K562 (cell line): ENCODE results near the gene SYTL5.

Experiments used
- ATF2 ChIP-seq: sonication (generic); formaldehyde crosslinking; IDR thresholded peaks from 2 replicates; pipeline ENCODE4 v1.8.1; 2022; ENCODE audit warnings: missing genetic modification reagents
- ATF6 ChIP-seq: sonication (generic); formaldehyde crosslinking; IDR thresholded peaks from 2 replicates; pipeline ENCODE4 v1.4.0; 2020; ENCODE audit warnings: mild to moderate bottlenecking, missing genetic modification reagents
- LARP7 ChIP-seq: fragments of 450-650 bp; IDR thresholded peaks from 2 replicates; pipeline ENCODE4 v1.6.1; 2016
- ZBTB7A ChIP-seq: IDR thresholded peaks from 2 replicates; pipeline ENCODE4 v1.6.1; 2011; ENCODE audit warnings: low read depth, mild to moderate bottlenecking, low read length, moderate library complexity, borderline replicate concordance; ENCODE audit not compliant: control insufficient read depth
- ZC3H4 ChIP-seq: sonication (generic); formaldehyde crosslinking; IDR thresholded peaks from 2 replicates; pipeline ENCODE4 v1.9.0; 2021; ENCODE audit warnings: missing genetic modification reagents, borderline replicate concordance

GRCh38 chrX:38055170-38055847 is 49.0 kb downstream of the SYTL5 start:
- TF ChIP-seq ZBTB7A (no peak), LARP7 (no peak), ATF6 (CRISPR knock-in tag) (no peak), ATF2 (CRISPR knock-in tag) (no peak), ZC3H4 (CRISPR knock-in tag) (no peak)
